ENCODE data around the gene PFKFB4. TPM values are rescaled to one million over a fixed set of nuclear protein-coding genes. Genes with fewer than 3 reads are reported as not detected.

PFKFB4 gene
- total and polyA plus RNA-seq, 9 of the 15 experiments (the other 6 are each of a cell fraction or from before 2014, with no cell fraction given): 0.92 to 56.3 (median 13.5) TPM

- TF ChIP-seq LEF1 (IDR thresholded peaks at IDR 0.05): no peak
- TF ChIP-seq, protein P1, sequence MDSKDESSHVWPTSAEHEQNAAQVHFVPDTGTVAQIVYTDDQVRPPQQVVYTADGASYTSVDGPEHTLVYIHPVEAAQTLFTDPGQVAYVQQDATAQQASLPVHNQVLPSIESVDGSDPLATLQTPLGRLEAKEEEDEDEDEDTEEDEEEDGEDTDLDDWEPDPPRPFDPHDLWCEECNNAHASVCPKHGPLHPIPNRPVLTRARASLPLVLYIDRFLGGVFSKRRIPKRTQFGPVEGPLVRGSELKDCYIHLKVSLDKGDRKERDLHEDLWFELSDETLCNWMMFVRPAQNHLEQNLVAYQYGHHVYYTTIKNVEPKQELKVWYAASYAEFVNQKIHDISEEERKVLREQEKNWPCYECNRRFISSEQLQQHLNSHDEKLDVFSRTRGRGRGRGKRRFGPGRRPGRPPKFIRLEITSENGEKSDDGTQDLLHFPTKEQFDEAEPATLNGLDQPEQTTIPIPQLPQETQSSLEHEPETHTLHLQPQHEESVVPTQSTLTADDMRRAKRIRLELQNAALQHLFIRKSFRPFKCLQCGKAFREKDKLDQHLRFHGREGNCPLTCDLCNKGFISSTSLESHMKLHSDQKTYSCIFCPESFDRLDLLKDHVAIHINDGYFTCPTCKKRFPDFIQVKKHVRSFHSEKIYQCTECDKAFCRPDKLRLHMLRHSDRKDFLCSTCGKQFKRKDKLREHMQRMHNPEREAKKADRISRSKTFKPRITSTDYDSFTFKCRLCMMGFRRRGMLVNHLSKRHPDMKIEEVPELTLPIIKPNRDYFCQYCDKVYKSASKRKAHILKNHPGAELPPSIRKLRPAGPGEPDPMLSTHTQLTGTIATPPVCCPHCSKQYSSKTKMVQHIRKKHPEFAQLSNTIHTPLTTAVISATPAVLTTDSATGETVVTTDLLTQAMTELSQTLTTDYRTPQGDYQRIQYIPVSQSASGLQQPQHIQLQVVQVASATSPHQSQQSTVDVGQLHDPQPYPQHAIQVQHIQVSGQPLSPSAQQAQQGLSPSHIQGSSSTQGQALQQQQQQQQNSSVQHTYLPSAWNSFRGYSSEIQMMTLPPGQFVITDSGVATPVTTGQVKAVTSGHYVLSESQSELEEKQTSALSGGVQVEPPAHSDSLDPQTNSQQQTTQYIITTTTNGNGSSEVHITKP (IDR thresholded peaks at IDR 0.05; ENCODE audit: partially characterized antibody): peak; percentile 70
- Histone ChIP-seq H3K36me3 (ENCODE audit: control insufficient read depth, insufficient read depth, low read length) (no peaks in the 10 kb centered on the region), H4K20me1 (replicated peaks; ENCODE audit: control insufficient read depth, insufficient read depth, low read length) (no peaks in the 10 kb centered on the region), H3K27me3 (ENCODE audit: control insufficient read depth in 2 of 2, insufficient read depth in 2 of 2, low read length in 2 of 2) (no peaks in the 10 kb centered on the region), H3K27ac (ENCODE audit: extremely low read depth, low read depth, low read length) (no peak overlapping the region), H3K4me2 (ENCODE audit: insufficient read depth, low read length) (no peak overlapping the region), H3K79me2 (ENCODE audit: control insufficient read depth, insufficient read depth, low read length) (no peaks in the 10 kb centered on the region), H3K4me3 (no peak overlapping the region), H3K9ac (ENCODE audit: insufficient read depth in 1 of 2, low read depth in 2 of 2, low read length in 2 of 2) (0 out of 4 replicates have a peak overlapping the region, but pooled peaks of 1 of the 2 experiments have one; percentile 7), H3K4me1 (replicated peaks in 1 of 2; ENCODE audit: control insufficient read depth in 2 of 2, insufficient read depth in 2 of 2, low read length in 2 of 2) (peaks cover 6 to 33% of the 10 kb centered on the region in 2 experiments; a peak in 4 of 5 replicates), H3K9me3 (replicated peaks; ENCODE audit: control insufficient read depth, insufficient read depth, low read depth, low read length) (no peaks in the 10 kb centered on the region), H2AFZ (ENCODE audit: low read depth, low read length) (no peak overlapping the region), H3K9me1 (ENCODE audit: control insufficient read depth, insufficient read depth, low read length) (no peaks in the 10 kb centered on the region)
- BruUV-seq (replicated peaks): no TSS peak
- intact Hi-C loops (cut with micrococcal nuclease) (loop anchor here (2.0 to 10.0 kb wide), 3 partner anchors 33 to 101 kb away; no protein-coding TSS in a partner anchor), in situ Hi-C loops (cut with MboI) (no loop called here)
- ATAC-seq (no peak), DNase-seq (ENCODE audit: extremely low read depth in 1 of 4, low spot score in 3 of 4) (peak in 1 of 4 experiments; percentile 5), FAIRE-seq (no peak)
- 49% methylated on average over 3 of the region's 6 CpGs for WGBS (ENCODE audit: insufficient coverage, low coverage, missing lambda C conversion rate)
- ChIA-PET POLR2A (interaction anchor here (0.6 kb wide), 1 partner anchor 273 kb away, joined by 5 read pairs; no protein-coding TSS in a partner anchor), CTCF (ENCODE audit: low intra/inter-chr PET ratio) (no interaction called here)
Measured at GRCh38 chr3:48505968-48506504, 50.6 kb downstream of the PFKFB4 start.

Data from K562 (cell line).